Esophagus (tissue), 2 donors: ENCODE results near the gene NFKB2. TPM values are rescaled to one million over a fixed set of nuclear protein-coding genes. Genes with fewer than 3 reads are reported as not detected.
A peak's percentile ranks its signal among the peaks of the same experiment; 100 is the strongest.

Experiments
- H3K27ac ChIP-seq, 2 donors: one replicate each; pipeline ENCODE4 v1.5.1; 2013; ENCODE audit warnings: low read depth in 2 of 2, mild to moderate bottlenecking in 2 of 2, inconsistent platforms in 1 of 2, low read length in 1 of 2, moderate library complexity in 1 of 2
- H3K27me3 ChIP-seq, 2 donors: one replicate each; pipeline ENCODE4 v1.6.1; 2013; ENCODE audit warnings: low read length in 2 of 2, control low read depth in 1 of 2, mild to moderate bottlenecking in 1 of 2; ENCODE audit not compliant: insufficient read depth in 2 of 2, control insufficient read depth in 1 of 2
- H3K36me3 ChIP-seq, 2 donors: one replicate each; pipeline ENCODE4 v1.6.1; 2013; ENCODE audit warnings: low read length in 1 of 2; ENCODE audit not compliant: control insufficient read depth in 2 of 2, insufficient read depth in 2 of 2
- H3K4me1 ChIP-seq, 2 donors: one replicate each; pipeline ENCODE4 v1.6.1; 2013; ENCODE audit warnings: low read length in 1 of 2; ENCODE audit not compliant: control insufficient read depth in 2 of 2, insufficient read depth in 2 of 2
- H3K4me3 ChIP-seq, 2 donors: one replicate each; pipeline ENCODE4 v1.5.1; 2013; ENCODE audit warnings: low read length in 2 of 2, mild to moderate bottlenecking in 2 of 2, low read depth in 1 of 2, moderate library complexity in 1 of 2
- H3K9me3 ChIP-seq, 2 donors: one replicate each; pipeline ENCODE4 v1.6.1; 2013; ENCODE audit warnings: mild to moderate bottlenecking in 2 of 2, low read depth in 1 of 2, low read length in 1 of 2, moderate library complexity in 1 of 2; ENCODE audit not compliant: control insufficient read depth in 2 of 2, insufficient read depth in 1 of 2
- WGBS, 2 donors: extraction: QIAGEN DNeasy Blood & Tissue Kit; methylation state at CpG; one replicate each; pipeline ENCODE4 v1.1.7; 2013; 5-methylcytosine and 5-hydroxymethylcytosine counted together
- polyA plus RNA-seq, 2 donors: library from polyadenylated mRNA; stranded (reverse); fragments of 200-250 nt; gene quantifications; one replicate each; pipeline ENCODE4 v1.2.3, GENCODE V29; 2013
- donor health status: healthy with polysubstance abuse.
- donor health status: Bipolar disorder and iron deficiency.

NFKB2 gene
- polyA plus RNA-seq, 2 donors, result 11.4 to 22.6 TPM

DNA sequence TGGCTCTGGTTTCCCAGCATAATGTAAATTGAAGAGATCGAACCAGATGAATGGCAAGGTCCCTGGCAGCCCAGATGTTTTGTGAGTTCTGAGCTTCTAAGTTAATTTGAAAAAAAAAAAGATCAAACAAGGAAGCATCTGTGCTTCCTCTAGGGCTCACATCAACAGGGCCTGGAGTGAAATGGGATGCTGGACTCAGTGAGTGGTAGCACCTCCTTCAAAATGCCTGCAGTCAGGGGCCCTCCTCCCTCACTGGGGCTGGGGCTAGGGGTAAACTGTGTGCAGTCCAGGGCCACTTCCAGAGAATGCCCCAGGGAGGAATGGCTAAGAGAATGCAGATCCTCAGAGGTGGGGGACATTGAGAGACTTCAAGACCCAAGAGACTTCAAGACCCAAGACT, 42.9 kb downstream of the NFKB2 start:
- H3K36me3 ChIP-seq, result no peaks in the 10 kb centered on the region
- H3K4me1 ChIP-seq, result no peaks in the 10 kb centered on the region
- H3K27me3 ChIP-seq, result no peaks in the 10 kb centered on the region
- H3K9me3 ChIP-seq, result no peaks in the 10 kb centered on the region
- WGBS, 2 donors, result 81 to 84% methylated on average over 1 of the region's 1 CpG
- no peak overlapping the region for H3K27ac ChIP-seq
- no peak overlapping the region for H3K4me3 ChIP-seq

DNA sequence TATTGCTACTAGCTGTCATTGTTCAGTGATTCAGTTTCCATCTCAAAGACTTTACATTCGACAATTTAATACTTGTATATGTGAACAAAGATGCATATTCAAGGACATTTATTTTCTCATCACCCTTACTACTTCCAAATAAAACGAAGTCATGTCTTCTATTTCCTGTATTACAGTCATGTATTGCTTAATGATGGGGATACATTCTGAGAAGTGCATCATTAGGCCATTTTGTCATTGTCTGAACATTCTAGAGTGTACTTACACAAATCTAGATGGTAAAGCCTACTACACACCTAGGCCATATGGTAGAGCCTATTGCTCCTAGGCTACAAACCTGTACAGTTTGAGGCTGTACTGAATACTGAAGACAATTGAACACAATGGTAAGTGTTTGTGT, 49.3 kb downstream of the NFKB2 start:
- Histone ChIP-seq H3K9me3 (no peaks in the 10 kb centered on the region), H3K27ac (no peak overlapping the region), H3K36me3 (no peaks in the 10 kb centered on the region), H3K4me1 (peaks cover 0 to 2% of the 10 kb centered on the region in 2 donors), H3K27me3 (no peaks in the 10 kb centered on the region), H3K4me3 (no peak overlapping the region)
- WGBS, 2 donors, result 71 to 79% methylated on average over 2 of the region's 2 CpGs

DNA sequence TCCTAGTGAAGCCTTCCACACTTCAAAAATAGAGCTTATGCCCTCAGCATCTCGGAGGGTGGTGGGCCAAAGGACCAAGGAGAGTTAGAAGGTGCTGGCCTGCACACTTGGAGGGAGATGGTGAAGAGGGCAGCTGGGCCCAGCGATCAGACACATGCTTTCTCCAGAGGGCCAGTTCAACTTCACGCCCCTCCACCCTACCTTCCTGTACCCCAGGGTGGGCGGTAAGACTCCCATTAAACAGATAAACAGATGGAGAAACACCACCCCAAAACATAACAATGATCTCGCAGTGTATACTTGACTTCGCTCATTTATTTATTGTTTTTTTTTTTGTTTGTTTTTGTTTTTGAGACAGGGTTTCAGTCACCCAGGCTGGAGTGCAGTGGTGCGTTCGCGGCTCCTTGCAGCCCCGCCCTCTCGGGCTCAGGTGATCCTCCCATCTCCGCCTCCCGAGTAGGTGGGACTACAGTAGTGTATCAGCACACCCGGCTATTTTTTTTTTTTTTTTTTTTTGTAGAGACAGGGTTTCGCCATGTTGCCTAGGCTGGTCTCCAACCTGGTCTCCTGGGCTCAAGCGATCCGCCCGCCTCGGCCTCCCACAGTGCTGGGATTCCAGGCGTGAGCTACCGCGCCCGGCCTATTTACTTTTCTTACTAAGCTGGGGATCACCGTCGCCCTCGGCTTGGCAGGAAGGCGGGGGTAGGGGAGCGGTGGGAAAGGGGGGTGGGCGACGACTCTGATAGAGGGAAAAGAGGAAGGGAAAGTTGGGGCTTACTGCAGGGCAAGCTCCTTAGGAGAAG, 54.0 kb downstream of the NFKB2 start:
- Histone ChIP-seq H3K9me3 (no peaks in the 10 kb centered on the region), H3K27ac (peak overlapping the region; percentile 92 to 95), H3K4me3 (peak overlapping the region; percentile 81 to 87), H3K4me1 (peaks cover 0 to 10% of the 10 kb centered on the region in 2 donors), H3K27me3 (no peaks in the 10 kb centered on the region), H3K36me3 (no peaks in the 10 kb centered on the region)
- WGBS, 2 donors, result 7% methylated on average over 30 of the region's 30 CpGs

DNA sequence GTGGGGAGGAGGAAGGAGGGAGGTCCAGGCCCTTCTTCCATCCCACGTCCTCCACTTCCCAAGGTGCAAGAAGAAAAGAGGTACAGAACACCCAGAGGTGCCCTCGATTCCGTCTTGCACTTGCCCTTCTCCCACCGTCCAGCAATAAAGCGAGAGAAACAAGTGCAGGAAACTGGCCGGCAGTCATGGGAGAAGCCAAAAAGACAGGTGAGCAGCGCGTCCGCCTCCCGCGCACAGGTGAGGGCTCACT, 54.5 kb downstream of the NFKB2 start:
- H3K4me3 ChIP-seq, result peak overlapping the region; percentile 81 to 87
- H3K9me3 ChIP-seq, result no peaks in the 10 kb centered on the region
- no peaks in the 10 kb centered on the region for H3K36me3 ChIP-seq
- no peaks in the 10 kb centered on the region for H3K27me3 ChIP-seq
- peaks cover 0 to 10% of the 10 kb centered on the region in 2 donors for H3K4me1 ChIP-seq
- WGBS, 2 donors, result 0 to 1% methylated on average over 11 of the region's 11 CpGs
- peak overlapping the region; percentile 92 to 95 for H3K27ac ChIP-seq

GRCh38 chr10:102450374-102451104, 55.0 kb downstream of the NFKB2 start:
- Histone ChIP-seq H3K4me1 (peaks cover 0 to 10% of the 10 kb centered on the region in 2 donors), H3K4me3 (peak overlapping the region; percentile 81 to 87), H3K27ac (peak overlapping the region; percentile 92 to 95), H3K9me3 (no peaks in the 10 kb centered on the region), H3K27me3 (no peaks in the 10 kb centered on the region), H3K36me3 (no peaks in the 10 kb centered on the region)
- 0% methylated on average over 35 to 104 of the region's 104 CpGs for WGBS, 2 donors

GRCh38 chr10:102451105-102451969, 55.8 kb downstream of the NFKB2 start, which contains the start of gene C10orf95:
Gene C10orf95, minus strand, starts transcription at chr10:102451543. Its CDS starts 450 bp downstream, at chr10:102451093.
- peaks cover 0 to 10% of the 10 kb centered on the region in 2 donors for H3K4me1 ChIP-seq
- peak within 1 kb of the TSS; percentile 92 to 95 for H3K27ac ChIP-seq
- H3K4me3 ChIP-seq, result peak within 1 kb of the TSS; percentile 81 to 87
- H3K36me3 ChIP-seq, result no peaks in the 10 kb centered on the region
- H3K9me3 ChIP-seq, result no peaks in the 10 kb centered on the region
- 21 to 23% methylated on average over 27 to 28 of the region's 28 CpGs for WGBS, 2 donors
- no peaks in the 10 kb centered on the region for H3K27me3 ChIP-seq

Other genes with a start within 250 kb of the NFKB2 start
- gene NOLC1, start 243.3 kb upstream of the NFKB2 start, polyA plus RNA-seq, result 10 to 100 TPM; 25.4 to 46.5 TPM
- under 1 TPM in 1 of 2 donors, not detected in 1; 0.02 TPM for gene ELOVL3, start 169.4 kb upstream of the NFKB2 start, polyA plus RNA-seq
- gene PITX3, start 154.2 kb upstream of the NFKB2 start, polyA plus RNA-seq, result not detected
- 10 to 100 TPM; 11.4 to 11.7 TPM for gene GBF1, start 150.2 kb upstream of the NFKB2 start, polyA plus RNA-seq
- 1 to 10 TPM; 1.1 to 2.1 TPM for gene PSD, start 23.1 kb downstream of the NFKB2 start, polyA plus RNA-seq
- 10 to 100 TPM in 1 of 2 donors, 1 to 10 TPM in 1; 6.3 to 15.2 TPM for gene FBXL15, start 25.1 kb downstream of the NFKB2 start, polyA plus RNA-seq
- gene CUEDC2, start 36.9 kb downstream of the NFKB2 start, polyA plus RNA-seq, result 10 to 100 TPM; 16.3 to 30.3 TPM
- under 1 TPM; 0.37 to 0.65 TPM for gene C10orf95, start 55.8 kb downstream of the NFKB2 start, polyA plus RNA-seq
- gene ACTR1A, start 107.0 kb downstream of the NFKB2 start, polyA plus RNA-seq, result 10 to 100 TPM; 56.1 to 60.3 TPM
- 1 to 10 TPM; 2.9 to 6.0 TPM for gene SUFU, start 108.3 kb downstream of the NFKB2 start, polyA plus RNA-seq
- gene TRIM8, start 248.8 kb downstream of the NFKB2 start, polyA plus RNA-seq, result 10 to 100 TPM; 26.4 to 33.3 TPM